HepG2 (cell line): ENCODE results near the gene BMP2K. TPM values are rescaled to one million over a fixed set of nuclear protein-coding genes. Genes with fewer than 3 reads are reported as not detected.

Experiments
- ATAC-seq: fragments of 200-7000 bp; cut with Tn5 transposase; 3 replicates; pipeline ENCODE4 v1.9.1; 2020; ENCODE audit warnings: mild to moderate bottlenecking, moderate library complexity
- BruUV-seq: library from RNA; stranded (reverse); fragments of 400-500 nt; replicated peaks from 2 replicates; lab custom pipeline; 2021; lab: Mats Ljungman, UMichigan
- CTCF ChIA-PET: fragments of 300-600 bp; formaldehyde crosslinking; extraction: SDS; loops from one replicate; lab custom pipeline; 2021; ENCODE audit warnings: low total read pairs, inconsistent platforms, low intra/inter-chr PET ratio; lab: Yijun Ruan, JAX
- POLR2A ChIA-PET: fragments of 350-600 bp; sonication (Branson Sonifier 250); formaldehyde crosslinking; loops from one replicate; lab custom pipeline; 2020; ENCODE audit warnings: antibody characterized with exemption, inconsistent platforms; lab: Yijun Ruan, JAX
- DNase-seq: peaks from one replicate; pipeline ENCODE4 v3.0.0-alpha.2; 2015; ENCODE audit warnings: low spot score
- FAIRE-seq: peaks from 3 replicates; lab custom pipeline; 2011; peaks lifted over from hg19 to GRCh38; lab: Jason Lieb, UNC
- H2AFZ ChIP-seq: one replicate; pipeline ENCODE4 v1.6.1; 2011; ENCODE audit warnings: low read length, inconsistent platforms
- H3K27ac ChIP-seq: fragments of 300-600 bp; 3 replicates; pipeline ENCODE4 v1.8.0; 2011; ENCODE audit warnings: mixed run types, mild to moderate bottlenecking, mixed read lengths, low read length, inconsistent platforms; ENCODE audit not compliant: insufficient read depth; ENCODE audit errors: extremely low read length
- H3K27me3 ChIP-seq, 2 experiments: fragments of 200-600 bp in 1 of 2; 2 replicates in 1 of 2; 3 replicates in 1 of 2; pipeline versions ENCODE4 v1.6.0 to v1.8.0; 2011; ENCODE audit warnings: low read length in 2 of 2, mild to moderate bottlenecking in 2 of 2, moderate library complexity in 2 of 2, inconsistent platforms in 1 of 2; ENCODE audit not compliant: insufficient read depth in 2 of 2, control insufficient read depth in 1 of 2
- H3K36me3 ChIP-seq, 2 experiments: fragments of 200-600 bp in 1 of 2; replicated peaks in 1 of 2; 2 replicates in 1 of 2; 3 replicates in 1 of 2; pipeline versions ENCODE4 v1.5.1 to v1.8.0; 2011; ENCODE audit warnings: low read length in 2 of 2, inconsistent platforms in 1 of 2; ENCODE audit not compliant: insufficient read depth in 2 of 2, control insufficient read depth in 1 of 2
- H3K4me1 ChIP-seq: 2 replicates; pipeline ENCODE4 v1.5.1; 2012; ENCODE audit warnings: low read length, inconsistent platforms; ENCODE audit not compliant: insufficient read depth
- H3K4me2 ChIP-seq: 2 replicates; pipeline ENCODE4 v1.6.0; 2011; ENCODE audit warnings: low read depth, low read length, inconsistent platforms
- H3K4me3 ChIP-seq, 3 experiments: fragments of 200-600 bp in 1 of 3; sonication (generic), shearing (Covaris generic) in 1 of 3; replicated peaks in 1 of 3; 2 replicates each; pipeline ENCODE4 v1.5.1; 2011 to 2016; ENCODE audit warnings: low read length in 3 of 3, inconsistent platforms in 2 of 3, low read depth in 2 of 3, mild to moderate bottlenecking in 2 of 3, control low read depth in 1 of 3, mixed read lengths in 1 of 3; ENCODE audit not compliant: insufficient read depth in 1 of 3
- H3K79me2 ChIP-seq: one replicate; pipeline ENCODE4 v1.6.1; 2011; ENCODE audit warnings: low read length, inconsistent platforms; ENCODE audit not compliant: insufficient read depth
- H3K9ac ChIP-seq: 2 replicates; pipeline ENCODE4 v1.6.0; 2011; ENCODE audit warnings: mild to moderate bottlenecking, low read depth, low read length, inconsistent platforms; ENCODE audit not compliant: insufficient read depth
- H3K9me3 ChIP-seq: 2 replicates; pipeline ENCODE4 v1.5.1; 2012; ENCODE audit warnings: mild to moderate bottlenecking, low read length
- H4K20me1 ChIP-seq: 2 replicates; pipeline ENCODE4 v1.6.0; 2011; ENCODE audit warnings: inconsistent platforms, mild to moderate bottlenecking, low read length, moderate library complexity; ENCODE audit not compliant: insufficient read depth
- CC2D1A ChIP-seq: sonication (generic); formaldehyde crosslinking; IDR thresholded peaks from 2 replicates; pipeline ENCODE4 v1.8.1; 2023; ENCODE audit warnings: mild to moderate bottlenecking, missing genetic modification reagents
- GFI1 ChIP-seq: sonication (generic); formaldehyde crosslinking; IDR thresholded peaks from 2 replicates; pipeline ENCODE4 v1.5.0; 2020; ENCODE audit warnings: missing genetic modification reagents, mild to moderate bottlenecking, borderline replicate concordance
- HDAC2 ChIP-seq: sonication (generic); formaldehyde crosslinking; IDR thresholded peaks from 2 replicates; pipeline ENCODE4 v1.4.0; 2020; ENCODE audit warnings: missing genetic modification reagents
- RFXAP ChIP-seq: sonication (generic); formaldehyde crosslinking; IDR thresholded peaks from 2 replicates; pipeline ENCODE4 v1.4.0; 2020; ENCODE audit warnings: missing genetic modification reagents, borderline replicate concordance
- SALL2 ChIP-seq: sonication (generic); formaldehyde crosslinking; IDR thresholded peaks from 2 replicates; pipeline ENCODE4 v1.8.1; 2023; ENCODE audit warnings: mild to moderate bottlenecking, missing genetic modification reagents, inconsistent platforms
- TCF12 ChIP-seq, 2 experiments: fragments of 450-650 bp in 1 of 2; sonication (generic) in 1 of 2; formaldehyde crosslinking in 1 of 2; IDR thresholded peaks; 2 replicates each; pipeline versions ENCODE4 v1.6.1 to v1.8.0; 2017 to 2022; ENCODE audit warnings: antibody characterized with exemption in 1 of 2, mild to moderate bottlenecking in 1 of 2, missing genetic modification reagents in 1 of 2, moderate library complexity in 1 of 2
- TOE1 ChIP-seq: sonication (generic); formaldehyde crosslinking; IDR thresholded peaks from 2 replicates; pipeline ENCODE4 v1.4.0; 2020; ENCODE audit warnings: mild to moderate bottlenecking, missing genetic modification reagents
- ZNF230 ChIP-seq: sonication (generic); formaldehyde crosslinking; IDR thresholded peaks from 2 replicates; pipeline ENCODE4 v1.4.0; 2020; ENCODE audit warnings: mild to moderate bottlenecking, missing genetic modification reagents
- ZNF766 ChIP-seq: sonication (generic); formaldehyde crosslinking; IDR thresholded peaks from 2 replicates; pipeline ENCODE4 v1.5.0; 2020; ENCODE audit warnings: missing genetic modification reagents, borderline replicate concordance
- ZSCAN20 ChIP-seq: sonication (generic); formaldehyde crosslinking; IDR thresholded peaks from 2 replicates; pipeline ENCODE4 v1.4.0; 2020; ENCODE audit warnings: missing genetic modification reagents, mild to moderate bottlenecking, borderline replicate concordance
- WGBS: methylation state at CpG from one replicate; pipeline ENCODE4 v1.1.6; 2017; ENCODE audit warnings: low lambda C conversion rate; 5-methylcytosine and 5-hydroxymethylcytosine counted together
- in situ Hi-C: cut with HindIII; loops from 2 replicates; pipeline ENCODE4 v1.10.0; 2017; ENCODE audit warnings: low pct_unique_long_range_greater_than_20kb; ENCODE audit not compliant: extremely low pct_ligation_motif_present
- intact Hi-C: fragments of 100-400 bp; cut with micrococcal nuclease; formaldehyde crosslinking; loops from one replicate; pipeline ENCODE4 v1.10.0; 2022; ENCODE audit not compliant: unreplicated experiment
- polyA plus RNA-seq, 8 experiments: library from polyadenylated mRNA; depleted of rRNA in 3 of 8; stranded (reverse) in 7 of 8; unstranded in 1 of 8; fragments of >200 nt; fragmentation: Illumina TruSeq in 4 of 8; extraction: Trizol in 4 of 8; gene quantifications; 2 replicates each; pipeline versions ENCODE4 v1.2.1 to v1.2.3, GENCODE V29; 2011 to 2016; ENCODE audit warnings: low read depth in 4 of 8, missing spikeins in 1 of 8, mixed read lengths in 1 of 8; ENCODE audit not compliant: insufficient read depth in 1 of 8
- total RNA-seq, 5 experiments: library from RNA; depleted of rRNA; stranded (reverse); fragments of >200 nt; fragmentation: Illumina TruSeq; extraction: Trizol; gene quantifications; 2 replicates each; pipeline ENCODE4 v1.2.3, GENCODE V29; 2016; ENCODE audit warnings: low read depth in 1 of 5
- TF ChIP-seq, protein P1 (sequence below): sonication (generic); formaldehyde crosslinking; IDR thresholded peaks from 2 replicates; pipeline ENCODE4 v1.4.0; 2020; ENCODE audit warnings: low read depth, mild to moderate bottlenecking, missing genetic modification reagents
- TF ChIP-seq, protein P2 (sequence below): sonication (generic); formaldehyde crosslinking; IDR thresholded peaks from 2 replicates; pipeline ENCODE4 v1.4.0; 2020; ENCODE audit warnings: mild to moderate bottlenecking, missing genetic modification reagents

Gene BMP2K
- total and polyA plus RNA-seq, 2 of the 13 experiments (the other 11 are each of a cell fraction or from before 2014, with no cell fraction given), result 8.6 to 15.2 TPM

DNA sequence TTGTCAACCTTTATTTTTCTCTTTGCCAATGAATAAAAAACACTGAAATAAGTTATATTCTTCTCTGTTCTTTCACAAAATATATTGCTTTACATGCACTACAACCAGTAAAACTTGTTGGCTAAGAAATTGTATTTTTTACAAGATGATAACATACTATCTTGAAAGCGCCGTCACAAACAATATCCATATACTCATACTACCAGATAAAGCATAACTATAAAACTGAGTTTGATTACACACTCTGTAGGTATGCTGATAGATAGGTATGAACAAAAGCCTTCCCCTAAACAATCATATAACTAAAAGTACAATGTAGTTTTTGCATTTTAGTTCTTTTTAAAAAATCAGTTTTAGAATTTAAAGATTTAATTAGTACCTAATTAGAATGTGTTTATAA is 13.6 kb upstream of the BMP2K start:
- ATAC-seq (no peak), DNase-seq (no peak), FAIRE-seq (no peak)
- Histone ChIP-seq H3K36me3 (no peaks in the 10 kb centered on the region), H3K4me1 (peaks cover 7% of the 10 kb centered on the region; the same call in 1 of the 2 replicates), H3K27me3 (peaks cover 0 to 1% of the 10 kb centered on the region in 2 experiments; a peak in 1 of 5 replicates), H3K4me3 (no peak overlapping the region), H3K9ac (no peak overlapping the region), H3K27ac (no peak overlapping the region), H3K79me2 (no peaks in the 10 kb centered on the region), H4K20me1 (no peaks in the 10 kb centered on the region), H2AFZ (no peak overlapping the region), H3K9me3 (no peaks in the 10 kb centered on the region), H3K4me2 (no peak overlapping the region)
- TF ChIP-seq TOE1 (CRISPR knock-in tag), result no peak
- no peak for TF ChIP-seq GFI1 (CRISPR knock-in tag)
- no peak for TF ChIP-seq ZSCAN20 (CRISPR knock-in tag)
- TF ChIP-seq SALL2, result no peak
- TF ChIP-seq ZNF766 (CRISPR knock-in tag), result no peak
- no peak for TF ChIP-seq CC2D1A (CRISPR knock-in tag)
- TF ChIP-seq, protein P1, sequence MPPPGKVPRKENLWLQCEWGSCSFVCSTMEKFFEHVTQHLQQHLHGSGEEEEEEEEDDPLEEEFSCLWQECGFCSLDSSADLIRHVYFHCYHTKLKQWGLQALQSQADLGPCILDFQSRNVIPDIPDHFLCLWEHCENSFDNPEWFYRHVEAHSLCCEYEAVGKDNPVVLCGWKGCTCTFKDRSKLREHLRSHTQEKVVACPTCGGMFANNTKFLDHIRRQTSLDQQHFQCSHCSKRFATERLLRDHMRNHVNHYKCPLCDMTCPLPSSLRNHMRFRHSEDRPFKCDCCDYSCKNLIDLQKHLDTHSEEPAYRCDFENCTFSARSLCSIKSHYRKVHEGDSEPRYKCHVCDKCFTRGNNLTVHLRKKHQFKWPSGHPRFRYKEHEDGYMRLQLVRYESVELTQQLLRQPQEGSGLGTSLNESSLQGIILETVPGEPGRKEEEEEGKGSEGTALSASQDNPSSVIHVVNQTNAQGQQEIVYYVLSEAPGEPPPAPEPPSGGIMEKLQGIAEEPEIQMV (CRISPR knock-in tag), result no peak
- intact Hi-C loops (no loop called here), in situ Hi-C loops (no loop called here)
- WGBS, result 47% methylated on average over 2 of the region's 2 CpGs
- ChIA-PET CTCF (no interaction called here), POLR2A (no interaction called here)
- no TSS peak for BruUV-seq

DNA sequence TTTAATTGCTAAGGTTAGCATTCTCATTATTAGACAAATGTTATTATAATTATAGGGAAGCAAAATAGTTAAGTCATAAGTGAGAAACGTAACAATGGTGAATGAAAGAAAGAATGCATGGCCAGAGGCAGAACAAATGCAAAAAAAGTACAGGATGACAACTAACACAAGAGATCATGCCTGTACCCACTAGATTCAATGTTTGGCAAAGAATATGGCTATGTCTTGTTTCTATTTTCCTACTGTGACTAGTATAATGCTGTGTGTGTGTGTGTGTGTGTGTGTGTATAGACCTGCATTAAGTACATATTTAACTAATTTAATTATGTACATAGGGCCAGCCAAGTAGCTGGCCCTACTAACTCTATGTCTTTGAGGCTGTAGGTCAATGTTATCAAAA is 12.9 kb upstream of the BMP2K start:
- ChIA-PET CTCF (no interaction called here), POLR2A (no interaction called here)
- Histone ChIP-seq H3K27ac (no peak overlapping the region), H3K36me3 (no peaks in the 10 kb centered on the region), H3K4me3 (no peak overlapping the region), H3K4me2 (no peak overlapping the region), H4K20me1 (no peaks in the 10 kb centered on the region), H3K4me1 (peaks cover under 1% of the 10 kb centered on the region; the same call in 1 of the 2 replicates), H3K27me3 (peaks cover 0 to 1% of the 10 kb centered on the region in 2 experiments; a peak in 1 of 5 replicates), H3K9me3 (no peaks in the 10 kb centered on the region), H3K9ac (no peak overlapping the region), H2AFZ (no peak overlapping the region), H3K79me2 (no peaks in the 10 kb centered on the region)
- FAIRE-seq (no peak), DNase-seq (no peak), ATAC-seq (no peak)
- BruUV-seq, result no TSS peak
- in situ Hi-C loops, result no loop called here
- WGBS, result 16% methylated on average over 1 of the region's 1 CpG
- intact Hi-C loops, result no loop called here
- TF ChIP-seq GFI1 (CRISPR knock-in tag), result no peak
- TF ChIP-seq HDAC2 (CRISPR knock-in tag), result no peak
- no peak for TF ChIP-seq TCF12 (IDR thresholded peaks at IDR 0.05)
- TF ChIP-seq TCF12 (CRISPR knock-in tag; IDR thresholded peaks at IDR 0.05), result no peak
- no peak for TF ChIP-seq ZNF230 (CRISPR knock-in tag)
- TF ChIP-seq, protein P2, sequence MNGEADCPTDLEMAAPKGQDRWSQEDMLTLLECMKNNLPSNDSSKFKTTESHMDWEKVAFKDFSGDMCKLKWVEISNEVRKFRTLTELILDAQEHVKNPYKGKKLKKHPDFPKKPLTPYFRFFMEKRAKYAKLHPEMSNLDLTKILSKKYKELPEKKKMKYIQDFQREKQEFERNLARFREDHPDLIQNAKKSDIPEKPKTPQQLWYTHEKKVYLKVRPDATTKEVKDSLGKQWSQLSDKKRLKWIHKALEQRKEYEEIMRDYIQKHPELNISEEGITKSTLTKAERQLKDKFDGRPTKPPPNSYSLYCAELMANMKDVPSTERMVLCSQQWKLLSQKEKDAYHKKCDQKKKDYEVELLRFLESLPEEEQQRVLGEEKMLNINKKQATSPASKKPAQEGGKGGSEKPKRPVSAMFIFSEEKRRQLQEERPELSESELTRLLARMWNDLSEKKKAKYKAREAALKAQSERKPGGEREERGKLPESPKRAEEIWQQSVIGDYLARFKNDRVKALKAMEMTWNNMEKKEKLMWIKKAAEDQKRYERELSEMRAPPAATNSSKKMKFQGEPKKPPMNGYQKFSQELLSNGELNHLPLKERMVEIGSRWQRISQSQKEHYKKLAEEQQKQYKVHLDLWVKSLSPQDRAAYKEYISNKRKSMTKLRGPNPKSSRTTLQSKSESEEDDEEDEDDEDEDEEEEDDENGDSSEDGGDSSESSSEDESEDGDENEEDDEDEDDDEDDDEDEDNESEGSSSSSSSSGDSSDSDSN (CRISPR knock-in tag), result no peak
- no peak for TF ChIP-seq RFXAP
